GM19463 (cell line): ENCODE measurements around the gene NEDD9.

Experiments used
- ATAC-seq: cut with Tn5 transposase; IDR thresholded peaks from one replicate; pipeline ENCODE4 v1.9.1; 2021; ENCODE audit warnings: mild to moderate bottlenecking, moderate library complexity; ENCODE audit not compliant: unreplicated experiment

Gene NEDD9

GRCh38 chr6:11183761-11184362, 48.6 kb downstream of the NEDD9 start:
- no peak for ATAC-seq

GRCh38 chr6:11181478-11182136, 50.9 kb downstream of the NEDD9 start:
- ATAC-seq = no peak

- ATAC-seq = no peak
Measured at GRCh38 chr6:11179419-11180202, 52.9 kb downstream of the NEDD9 start.

GRCh38 chr6:11179088-11179418, 53.4 kb downstream of the NEDD9 start:
- no peak for ATAC-seq

GRCh38 chr6:11177271-11177670, 55.2 kb downstream of the NEDD9 start:
- no peak for ATAC-seq

GRCh38 chr6:11174242-11174611, 58.2 kb downstream of the NEDD9 start:
- ATAC-seq = no peak

GRCh38 chr6:11172501-11173327, 59.8 kb downstream of the NEDD9 start:
- no peak for ATAC-seq

- ATAC-seq = no peak
Measured at GRCh38 chr6:11171952-11172351, 60.5 kb downstream of the NEDD9 start.

GRCh38 chr6:11168091-11168635, 64.3 kb downstream of the NEDD9 start:
- ATAC-seq = no peak

- no peak for ATAC-seq
Measured at GRCh38 chr6:11166948-11167347, 65.5 kb downstream of the NEDD9 start.

- no peak for ATAC-seq
Measured at GRCh38 chr6:11164717-11165646, 67.5 kb downstream of the NEDD9 start.

GRCh38 chr6:11163932-11164331, 68.5 kb downstream of the NEDD9 start:
- ATAC-seq = peak; percentile 76

GRCh38 chr6:11162262-11162661, 70.2 kb downstream of the NEDD9 start:
- ATAC-seq = no peak

- no peak for ATAC-seq
Measured at GRCh38 chr6:11161031-11161956, 71.2 kb downstream of the NEDD9 start.

- no peak for ATAC-seq
Measured at GRCh38 chr6:11160199-11160598, 72.3 kb downstream of the NEDD9 start.

- no peak for ATAC-seq
Measured at GRCh38 chr6:11155589-11155988, 76.9 kb downstream of the NEDD9 start.

GRCh38 chr6:11153447-11153846, 79.0 kb downstream of the NEDD9 start:
- peak; percentile 32 for ATAC-seq

- no peak for ATAC-seq
Measured at GRCh38 chr6:11152581-11152980, 79.9 kb downstream of the NEDD9 start.

GRCh38 chr6:11151488-11151887, 81.0 kb downstream of the NEDD9 start:
- no peak for ATAC-seq
